ENCODE measurements around the gene ATP23. TPM values are rescaled to one million over a fixed set of nuclear protein-coding genes. Genes with fewer than 3 reads are reported as not detected.
A peak's percentile ranks its signal among the peaks of the same experiment; 100 is the strongest.

ATP23 gene
- total RNA-seq, 1 donor from 2014 or later, result 7.6 TPM

DNA sequence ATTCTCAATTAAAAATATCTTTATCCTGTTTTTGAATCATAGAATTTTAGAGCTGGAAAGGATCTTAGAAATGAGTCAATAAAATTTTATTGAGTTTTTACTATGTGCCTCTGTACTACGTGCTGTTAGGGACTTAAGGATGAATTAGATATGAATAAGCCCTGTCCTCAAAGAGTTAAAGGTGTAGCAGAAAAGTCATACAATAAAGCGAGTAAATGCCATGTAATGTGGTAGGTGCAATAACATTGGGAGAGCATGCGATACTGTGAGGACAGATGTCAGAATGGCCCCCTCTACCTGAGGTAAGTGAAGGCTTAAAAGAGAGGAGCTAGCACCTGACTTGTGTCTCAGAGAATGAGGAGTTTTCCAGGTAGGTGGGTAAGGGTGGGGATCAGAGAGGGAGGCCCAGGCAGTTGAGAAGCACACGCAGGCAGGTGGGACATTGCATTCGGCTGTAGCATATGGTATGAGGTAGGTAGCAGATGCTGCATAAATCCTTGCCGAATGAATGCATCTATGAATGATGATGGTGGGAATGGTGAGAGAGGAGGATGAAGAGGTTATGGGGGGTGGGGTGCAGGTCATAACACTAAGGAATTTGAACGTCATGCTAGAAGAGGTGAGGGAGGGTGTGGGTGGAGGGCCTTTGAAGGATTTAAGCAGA lies 35.4 kb upstream of the ATP23 start:
- ATAC-seq (ENCODE audit: poor library complexity) (no peak), DNase-seq (no peak)
- intact Hi-C loops (cut with DNase I), result loop anchor here (2.0 to 10.0 kb wide), 2 partner anchors 73 to 101 kb away; no protein-coding TSS in a partner anchor

DNA sequence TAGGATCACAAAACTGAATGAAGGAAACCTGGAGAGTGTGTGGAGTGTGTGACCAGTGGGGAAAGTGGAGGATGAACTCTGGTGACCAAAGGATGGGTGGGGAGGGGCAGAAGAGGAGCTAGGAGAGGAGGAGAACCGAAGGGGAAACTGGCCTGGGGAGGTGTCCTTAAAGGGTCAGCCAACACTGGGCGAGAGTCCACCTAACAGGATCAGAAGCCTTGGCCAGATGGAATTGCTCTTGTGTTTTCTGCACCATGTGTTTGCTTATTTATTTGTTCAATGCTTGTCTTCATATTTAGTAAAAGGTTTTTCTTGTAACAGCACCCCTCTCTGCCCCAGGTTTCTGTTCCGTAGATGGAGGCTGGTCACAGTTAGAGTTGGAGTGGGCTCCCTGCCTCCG lies 34.5 kb upstream of the ATP23 start:
- intact Hi-C loops (cut with DNase I), result loop anchor here (10.0 kb wide), 1 partner anchor 102 kb away; no protein-coding TSS in a partner anchor

GRCh38 chr12:57907281-57907680 lies 34.1 kb upstream of the ATP23 start:
- intact Hi-C loops (cut with DNase I), result loop anchor here (10.0 kb wide), 1 partner anchor 102 kb away; no protein-coding TSS in a partner anchor
- DNase-seq, result no peak
- no peak for ATAC-seq (ENCODE audit: poor library complexity)

More for the DNA sequence above, 34.5 kb upstream of the ATP23 start:
- peak; percentile 8 for ATAC-seq (ENCODE audit: poor library complexity)
- DNase-seq, result no peak

GRCh38 chr12:57908511-57908910 lies 32.9 kb upstream of the ATP23 start:
- no peak for ATAC-seq (ENCODE audit: poor library complexity)
- no peak for DNase-seq
- intact Hi-C loops (cut with DNase I), result loop anchor here (10.0 kb wide), 1 partner anchor 104 kb away; no protein-coding TSS in a partner anchor

DNA sequence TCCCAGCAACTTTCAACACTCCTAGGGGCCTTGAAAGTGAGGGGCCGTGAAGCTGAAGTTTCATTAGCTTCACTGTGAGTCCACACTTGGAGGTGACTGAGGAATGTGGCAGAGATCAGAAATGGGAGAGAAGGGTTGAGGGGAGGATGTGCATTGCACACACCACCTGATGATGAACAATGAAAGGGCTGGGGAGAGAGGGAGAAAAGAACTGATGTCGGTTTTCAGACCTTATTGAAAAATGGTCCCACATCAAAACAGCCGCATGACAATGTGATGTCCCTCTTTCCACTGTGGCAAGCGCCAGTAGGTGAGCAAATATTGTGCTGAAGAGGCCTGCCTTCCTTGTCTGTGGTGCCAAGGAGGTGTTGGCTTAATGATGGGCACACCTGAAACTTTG lies 32.3 kb upstream of the ATP23 start:
- no peak for DNase-seq
- intact Hi-C loops (cut with DNase I), result loop anchor here (10.0 kb wide), 1 partner anchor 104 kb away; no protein-coding TSS in a partner anchor
- no peak for ATAC-seq (ENCODE audit: poor library complexity)

DNA sequence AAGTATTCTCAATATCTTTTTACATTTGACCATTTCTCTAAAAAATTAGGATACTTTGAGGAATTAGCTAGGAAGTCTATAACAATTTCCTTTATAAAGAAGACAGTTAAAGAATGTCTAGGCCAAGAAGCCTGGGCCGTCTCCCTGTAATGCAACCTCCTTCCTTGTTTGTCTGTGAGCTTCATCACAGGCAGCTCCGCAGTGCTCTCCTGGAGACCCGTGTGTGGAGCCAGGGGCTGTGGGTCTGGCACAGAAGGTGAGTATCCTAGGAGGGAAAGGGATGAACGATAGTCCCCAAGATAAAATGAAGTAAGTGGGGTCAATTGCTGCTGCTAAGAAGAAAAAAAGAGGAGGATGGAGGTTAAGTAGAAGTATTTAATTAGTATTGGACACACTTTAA lies 31.8 kb upstream of the ATP23 start:
- intact Hi-C loops (cut with DNase I), result loop anchor here (10.0 kb wide), 1 partner anchor 105 kb away; no protein-coding TSS in a partner anchor
- no peak for ATAC-seq (ENCODE audit: poor library complexity)
- no peak for DNase-seq

- no peak for ATAC-seq (ENCODE audit: poor library complexity)
- intact Hi-C loops (cut with DNase I), result no loop called here
- DNase-seq, result no peak
These were observed 23.2 kb upstream of the ATP23 start for GRCh38 chr12:57918147-57918546.

DNA sequence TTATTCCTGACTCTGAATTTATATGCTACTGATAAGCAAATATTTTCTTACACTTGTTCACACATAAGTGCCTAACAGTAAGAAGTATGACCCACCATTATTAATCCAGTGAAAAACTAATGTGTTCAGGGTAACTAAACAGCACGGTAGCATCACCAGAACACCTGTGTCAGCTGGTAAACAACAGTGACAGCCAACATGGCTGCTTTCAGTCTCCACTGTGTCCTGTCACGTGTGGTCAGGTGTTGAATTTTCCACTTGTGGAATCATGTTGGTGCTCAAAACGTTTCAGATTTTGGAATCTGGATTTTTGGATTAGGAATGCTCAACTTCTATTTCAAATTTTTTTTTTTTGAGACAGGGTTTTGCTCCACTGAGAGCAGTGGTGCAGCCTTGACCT lies 14.3 kb upstream of the ATP23 start:
- no peak for ATAC-seq (ENCODE audit: poor library complexity)
- intact Hi-C loops (cut with DNase I), result no loop called here

DNA sequence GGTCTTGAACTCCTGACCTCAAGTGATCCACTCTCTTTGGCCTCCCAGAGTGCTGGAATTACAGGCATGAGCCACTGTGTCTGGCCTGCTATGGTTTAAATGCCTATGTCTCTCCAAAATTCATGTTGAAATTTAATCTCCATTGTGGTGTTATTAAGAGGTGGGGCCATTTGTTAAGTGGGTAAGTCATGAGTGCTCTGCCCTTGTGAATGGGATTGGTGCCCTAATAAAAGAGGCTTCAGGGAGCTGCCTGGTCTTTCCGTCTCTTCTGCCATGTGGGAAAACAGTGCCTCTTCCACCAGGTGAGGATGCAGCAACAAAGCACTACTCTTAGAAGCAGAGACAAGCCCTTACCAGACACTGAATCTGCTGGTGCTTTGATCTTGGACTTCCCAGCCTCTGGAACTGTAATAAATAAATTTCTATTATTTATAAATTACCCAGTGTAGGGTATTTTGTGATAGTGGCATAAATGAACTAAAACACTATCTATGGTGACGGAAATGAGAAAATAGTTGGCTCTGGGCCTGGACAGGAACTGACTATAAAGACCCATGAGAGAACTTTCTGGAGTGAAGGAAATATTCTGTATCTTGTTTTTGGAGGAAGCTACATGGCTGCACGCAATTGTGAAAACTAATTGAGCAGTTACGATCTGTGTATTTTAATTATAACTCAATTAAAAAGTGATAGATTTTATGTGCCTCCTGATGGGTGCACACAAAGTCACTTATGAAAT lies 12.1 kb upstream of the ATP23 start:
- DNase-seq (no peak), ATAC-seq (ENCODE audit: poor library complexity) (no peak)
- intact Hi-C loops (cut with DNase I), result no loop called here

More for the DNA sequence above, 14.3 kb upstream of the ATP23 start:
- DNase-seq, result no peak

- ATAC-seq (ENCODE audit: poor library complexity), result no peak
- intact Hi-C loops (cut with DNase I), result no loop called here
- no peak for DNase-seq
These were observed 6.5 kb upstream of the ATP23 start for GRCh38 chr12:57934819-57935218.

DNA sequence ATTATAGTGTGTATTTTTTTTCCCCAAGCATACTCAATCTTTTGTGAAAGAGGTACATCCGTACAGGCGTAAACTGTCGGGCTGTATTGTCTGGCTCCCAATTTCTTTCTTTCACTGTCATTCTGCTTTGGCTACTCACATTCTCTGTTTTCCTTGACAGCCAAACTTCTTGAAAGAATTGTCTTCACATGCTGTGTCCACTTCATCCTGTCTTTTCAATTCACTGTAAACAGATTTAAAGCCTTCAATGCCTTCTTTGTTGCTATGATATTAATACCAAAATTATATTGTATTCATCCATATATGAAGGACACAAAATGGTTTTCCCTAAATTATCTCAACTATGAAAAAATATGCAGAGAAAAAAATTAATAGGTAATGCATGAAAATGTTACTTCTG lies 6.0 kb upstream of the ATP23 start:
- no peak for DNase-seq
- ATAC-seq (ENCODE audit: poor library complexity), result no peak
- intact Hi-C loops (cut with DNase I), result no loop called here

- DNase-seq (peak; percentile 92), ATAC-seq (ENCODE audit: poor library complexity) (peak; percentile 96)
- intact Hi-C loops (cut with DNase I), result no loop called here
These were observed 5.4 kb upstream of the ATP23 start for GRCh38 chr12:57935839-57936512.

DNA sequence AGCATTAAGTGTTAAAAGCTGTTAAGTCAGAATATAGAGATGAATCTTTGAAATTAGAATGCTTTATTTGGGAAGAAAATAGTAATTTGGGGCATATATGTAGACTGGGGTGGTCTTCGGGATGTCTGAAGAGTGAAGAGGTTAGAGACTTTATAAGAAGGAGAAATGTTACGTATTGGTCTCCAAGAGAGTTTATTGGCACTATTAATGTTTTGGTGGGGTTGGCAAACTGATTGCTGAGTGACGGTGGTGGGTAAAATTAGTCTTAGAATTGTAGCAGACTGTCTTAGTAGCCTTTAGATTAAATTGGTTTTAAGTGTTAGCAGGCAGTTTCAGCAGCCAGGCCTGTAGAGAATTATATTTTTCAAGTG lies 4.9 kb upstream of the ATP23 start:
- intact Hi-C loops (cut with DNase I), result no loop called here
- no peak for ATAC-seq (ENCODE audit: poor library complexity)
- no peak for DNase-seq

GRCh38 chr12:57939291-57939690 lies 2.1 kb upstream of the ATP23 start:
- no peak for ATAC-seq (ENCODE audit: poor library complexity)
- intact Hi-C loops (cut with DNase I), result no loop called here
- DNase-seq, result no peak

GRCh38 chr12:57940052-57940914 lies 1.1 kb upstream of the ATP23 start:
- DNase-seq (no peak), ATAC-seq (ENCODE audit: poor library complexity) (no peak)
- intact Hi-C loops (cut with DNase I), result no loop called here

DNA sequence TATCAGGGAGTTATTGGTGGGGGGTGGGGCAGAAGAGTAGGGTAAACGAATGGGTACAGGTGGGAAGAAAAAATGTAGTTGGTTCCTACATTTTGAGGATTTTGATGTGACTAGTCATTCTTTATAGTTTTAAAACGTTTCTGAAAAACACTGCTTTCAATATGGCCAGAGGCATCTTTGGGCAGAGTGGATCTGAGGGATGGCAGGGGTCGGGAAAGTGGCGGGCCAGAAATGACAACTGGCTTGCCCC lies 527 bp upstream of the ATP23 start:
- DNase-seq (no peak), ATAC-seq (ENCODE audit: poor library complexity) (no peak)
- intact Hi-C loops (cut with DNase I), result no loop called here

DNA sequence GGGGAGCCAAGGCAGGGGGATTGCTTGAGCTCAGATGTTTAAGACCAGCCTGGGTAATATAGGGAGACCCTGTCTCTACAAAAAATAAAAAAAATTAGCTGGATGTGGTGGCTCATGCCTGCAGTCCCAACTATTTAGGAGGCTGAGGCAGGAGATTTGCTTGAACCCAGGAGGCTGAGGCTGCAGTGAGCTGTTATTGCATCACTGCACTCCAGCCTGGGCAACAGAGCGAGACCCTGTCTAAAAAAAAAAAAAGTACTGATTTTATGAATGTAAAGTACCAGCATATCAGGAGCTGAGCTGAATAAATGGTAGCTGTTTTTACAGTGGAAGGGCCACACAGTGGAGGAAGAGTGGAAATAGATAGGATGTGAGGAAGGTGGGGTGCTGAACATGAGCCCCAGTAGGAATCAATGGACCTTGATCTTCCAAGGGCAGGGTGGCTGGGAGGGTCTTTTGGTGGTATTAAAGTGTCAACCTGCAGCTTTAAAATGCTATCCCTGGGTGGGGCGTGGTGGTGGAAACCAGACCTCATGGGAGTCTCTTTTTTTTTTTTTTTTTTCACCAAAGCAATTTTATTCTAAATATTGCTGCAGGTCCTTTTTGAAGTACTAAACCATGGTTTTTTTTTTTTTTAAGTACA lies 2.2 kb downstream of the ATP23 start:
- intact Hi-C loops (cut with DNase I), result no loop called here
- no peak for DNase-seq
- no peak for ATAC-seq (ENCODE audit: poor library complexity)

DNA sequence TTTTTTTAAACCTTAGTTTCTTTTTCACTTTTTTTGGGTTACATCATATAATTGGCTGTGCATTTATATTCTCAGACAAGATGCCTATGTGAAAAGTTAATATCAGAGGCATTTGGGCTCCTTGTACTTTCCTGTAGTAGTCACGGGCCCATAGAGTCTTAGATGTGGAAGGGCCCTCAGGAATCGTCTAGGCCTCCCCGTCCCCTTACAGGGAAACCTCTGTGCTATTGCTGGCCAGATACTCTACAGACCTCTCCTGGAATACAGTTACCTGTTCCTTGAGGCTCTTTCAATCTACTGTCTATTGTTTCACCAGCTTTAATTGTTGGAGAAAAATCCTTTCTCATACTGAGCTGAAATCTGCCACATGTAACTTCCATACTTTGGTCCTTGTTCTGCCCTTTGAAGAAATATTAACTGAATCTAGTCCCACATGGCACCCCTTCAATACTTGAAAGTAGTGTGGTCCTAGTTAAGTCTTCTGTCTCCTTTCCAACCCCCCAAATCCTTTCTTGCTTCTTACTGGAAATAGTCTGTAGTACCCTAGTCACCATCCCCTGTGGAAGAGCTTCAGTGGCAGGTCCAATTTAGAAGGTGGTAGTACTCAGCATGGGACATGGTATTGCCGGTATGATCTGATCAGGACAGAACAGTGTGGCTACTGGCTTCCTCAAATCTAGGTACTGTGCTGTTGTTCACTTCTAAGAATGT lies 3.1 kb downstream of the ATP23 start:
- no peak for DNase-seq
- no peak for ATAC-seq (ENCODE audit: poor library complexity)
- intact Hi-C loops (cut with DNase I), result no loop called here

Measured in Right ventricle myocardium superior (tissue), 1 donor.